HCT116 (cell line): ENCODE data around the gene TMEM53.

Experiments used
- CEBPB ChIP-seq: IDR thresholded peaks from 2 replicates; pipeline ENCODE4 v1.6.1; 2012; ENCODE audit warnings: low read depth
- CTCF ChIP-seq, 3 experiments: fragments of 200-600 bp in 1 of 3; sonication (generic) in 1 of 3; IDR thresholded peaks in 2 of 3; conservative IDR thresholded peaks in 1 of 3; 2 replicates each; pipeline ENCODE4 v1.5.1; 2012 to 2017; ENCODE audit warnings: low read depth in 2 of 3, low read length in 2 of 3, antibody characterized with exemption in 1 of 3, borderline replicate concordance in 1 of 3, control low read depth in 1 of 3, mild to moderate bottlenecking in 1 of 3, mixed read lengths in 1 of 3, mixed run types in 1 of 3, moderate library complexity in 1 of 3; ENCODE audit not compliant: insufficient read depth in 1 of 3
- POLR2A ChIP-seq: IDR thresholded peaks from 2 replicates; pipeline ENCODE4 v1.7.0; 2011; ENCODE audit warnings: borderline replicate concordance; ENCODE audit not compliant: insufficient read depth, insufficient read length; ENCODE audit errors: extremely low read depth
- REST ChIP-seq: IDR thresholded peaks from 2 replicates; pipeline ENCODE4 v1.6.1; 2012; ENCODE audit warnings: low read depth

GRCh38 chr1:44651069-44651468, 23.2 kb downstream of the TMEM53 start:
- peak in 1 of 3 experiments; percentile 26; a peak in 1 of 6 replicates for TF ChIP-seq CTCF (IDR thresholded peaks at IDR 0.05 in 2 of 3, conservative IDR thresholded peaks at IDR 0.05 in 1 of 3; ENCODE audit: borderline replicate concordance in 1 of 3, insufficient read depth in 1 of 3, low read depth in 2 of 3, low read length in 2 of 3)
- no peak for TF ChIP-seq CEBPB
- TF ChIP-seq POLR2A: no peak
- no peak for TF ChIP-seq REST
